GM18505 (cell line): ENCODE data around the gene PSMD11.

ENCODE experiments used
- ATAC-seq: cut with Tn5 transposase; IDR thresholded peaks from one replicate; pipeline ENCODE4 v1.9.1; 2021; ENCODE audit not compliant: unreplicated experiment
- POLR2A ChIP-seq: IDR thresholded peaks from 4 replicates; pipeline ENCODE4 v1.6.1; 2011; ENCODE audit warnings: borderline replicate concordance; ENCODE audit not compliant: insufficient read depth, insufficient read length; ENCODE audit errors: extremely low read depth

PSMD11 gene

GRCh38 chr17:32482568-32483320 is 38.4 kb downstream of the PSMD11 start:
- TF ChIP-seq POLR2A = no peak
- no peak for ATAC-seq

GRCh38 chr17:32483451-32484019 is 39.2 kb downstream of the PSMD11 start:
- TF ChIP-seq POLR2A = peak; percentile 28
- ATAC-seq = no peak

- ATAC-seq = no peak
- no peak for TF ChIP-seq POLR2A
Measured at GRCh38 chr17:32484041-32484461, 39.7 kb downstream of the PSMD11 start.

- no peak for ATAC-seq
- TF ChIP-seq POLR2A = no peak
Measured at GRCh38 chr17:32484628-32485027, 40.3 kb downstream of the PSMD11 start.

GRCh38 chr17:32485261-32486110 is 41.2 kb downstream of the PSMD11 start:
- TF ChIP-seq POLR2A = no peak
- no peak for ATAC-seq

- peak; percentile 48 for ATAC-seq
Measured at GRCh38 chr17:32486111-32486700, 41.9 kb downstream of the PSMD11 start.

GRCh38 chr17:32486701-32487472 is 42.6 kb downstream of the PSMD11 start, which contains the start of gene CDK5R1:
Gene CDK5R1 (plus strand): TSS chr17:32486993. CDS start chr17:32487621, 628 bp downstream.
- peak; percentile 54 for ATAC-seq
- TF ChIP-seq POLR2A = peak; percentile 42

More at GRCh38 chr17:32486111-32486700, 41.9 kb downstream of the PSMD11 start:
- TF ChIP-seq POLR2A = no peak

GRCh38 chr17:32487473-32488176 is 43.3 kb downstream of the PSMD11 start:
- no peak for ATAC-seq
- TF ChIP-seq POLR2A = peak; percentile 46

- no peak for TF ChIP-seq POLR2A
- no peak for ATAC-seq
Measured at GRCh38 chr17:32488177-32488542, 43.9 kb downstream of the PSMD11 start.

GRCh38 chr17:32488604-32489180 is 44.4 kb downstream of the PSMD11 start:
- ATAC-seq = no peak
- no peak for TF ChIP-seq POLR2A

GRCh38 chr17:32489320-32490100 is 45.2 kb downstream of the PSMD11 start:
- peak; percentile 23 for TF ChIP-seq POLR2A
- no peak for ATAC-seq

GRCh38 chr17:32490101-32490482 is 45.8 kb downstream of the PSMD11 start:
- TF ChIP-seq POLR2A = no peak
- no peak for ATAC-seq
